Loucy (cell line): ENCODE data around the gene PKNOX2.

Experiments used
- EZH2phosphoT487 ChIP-seq: fragments of 200-600 bp; IDR thresholded peaks from 2 replicates; pipeline ENCODE4 v1.6.1; 2018; ENCODE audit warnings: antibody characterized with exemption, mild to moderate bottlenecking, moderate library complexity, borderline replicate concordance
- TF ChIP-seq, protein P1 (sequence below): fragments of 200-600 bp; sonication (generic); conservative IDR thresholded peaks from 2 replicates; pipeline ENCODE4 v1.5.1; 2014; ENCODE audit warnings: mild to moderate bottlenecking, antibody characterized with exemption, low read length

DNA sequence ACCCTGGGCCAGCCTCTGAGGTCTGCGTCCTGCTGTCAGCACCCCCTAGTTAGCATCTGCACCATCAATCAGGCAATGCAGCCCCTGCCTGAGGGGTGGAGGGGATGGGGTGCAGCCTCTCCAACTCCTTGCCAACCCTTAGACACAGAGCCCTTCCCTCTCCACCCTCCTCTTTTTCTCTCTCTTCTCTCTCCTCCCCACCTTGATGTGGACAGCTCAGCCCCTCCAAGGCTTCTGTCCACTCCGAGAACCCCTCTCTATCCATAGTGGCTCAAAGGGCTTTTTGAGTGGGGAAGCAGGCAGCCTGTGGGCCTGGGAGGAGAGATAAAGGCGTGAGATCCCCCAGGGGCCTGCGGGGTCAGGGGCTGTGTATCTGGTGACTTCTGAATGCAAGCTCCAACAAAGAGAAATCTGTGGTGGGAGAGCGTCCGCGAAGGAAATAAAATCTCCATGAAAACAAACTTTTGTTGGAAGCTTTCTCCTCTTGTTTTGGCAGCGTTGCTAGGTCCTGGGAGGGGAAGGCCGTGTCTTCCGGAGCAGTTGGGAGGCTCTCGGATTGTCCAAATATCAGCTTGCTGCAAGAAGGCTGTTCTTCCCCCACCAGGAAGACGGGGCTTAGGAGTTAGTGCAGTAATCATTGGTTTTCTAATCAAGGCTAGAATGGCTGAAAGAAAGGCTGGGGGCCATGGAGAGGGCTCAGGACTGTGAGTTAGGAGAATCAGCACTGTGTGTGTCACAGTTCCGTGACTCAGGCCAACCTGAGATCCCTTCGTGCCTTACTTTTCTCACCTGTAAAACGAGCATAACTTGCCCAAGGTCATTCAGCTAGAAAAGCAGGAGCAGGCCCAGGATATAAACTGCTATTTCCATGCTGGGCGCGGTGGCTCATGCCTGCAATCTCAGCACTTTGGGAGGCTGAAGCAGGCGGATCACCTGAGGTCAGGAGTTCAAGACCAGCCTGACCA lies 50.3 kb downstream of the PKNOX2 start:
- TF ChIP-seq, protein P1, sequence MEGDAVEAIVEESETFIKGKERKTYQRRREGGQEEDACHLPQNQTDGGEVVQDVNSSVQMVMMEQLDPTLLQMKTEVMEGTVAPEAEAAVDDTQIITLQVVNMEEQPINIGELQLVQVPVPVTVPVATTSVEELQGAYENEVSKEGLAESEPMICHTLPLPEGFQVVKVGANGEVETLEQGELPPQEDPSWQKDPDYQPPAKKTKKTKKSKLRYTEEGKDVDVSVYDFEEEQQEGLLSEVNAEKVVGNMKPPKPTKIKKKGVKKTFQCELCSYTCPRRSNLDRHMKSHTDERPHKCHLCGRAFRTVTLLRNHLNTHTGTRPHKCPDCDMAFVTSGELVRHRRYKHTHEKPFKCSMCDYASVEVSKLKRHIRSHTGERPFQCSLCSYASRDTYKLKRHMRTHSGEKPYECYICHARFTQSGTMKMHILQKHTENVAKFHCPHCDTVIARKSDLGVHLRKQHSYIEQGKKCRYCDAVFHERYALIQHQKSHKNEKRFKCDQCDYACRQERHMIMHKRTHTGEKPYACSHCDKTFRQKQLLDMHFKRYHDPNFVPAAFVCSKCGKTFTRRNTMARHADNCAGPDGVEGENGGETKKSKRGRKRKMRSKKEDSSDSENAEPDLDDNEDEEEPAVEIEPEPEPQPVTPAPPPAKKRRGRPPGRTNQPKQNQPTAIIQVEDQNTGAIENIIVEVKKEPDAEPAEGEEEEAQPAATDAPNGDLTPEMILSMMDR, result no peak
- no peak for TF ChIP-seq EZH2phosphoT487
